ENCODE data around the gene OR2T10.
"Not testable (repeated sequence)": the region's sequence is repeated elsewhere in the genome, so short reads cannot be mapped to it uniquely, and the experiment has no call there.

OR2T10 gene

DNA sequence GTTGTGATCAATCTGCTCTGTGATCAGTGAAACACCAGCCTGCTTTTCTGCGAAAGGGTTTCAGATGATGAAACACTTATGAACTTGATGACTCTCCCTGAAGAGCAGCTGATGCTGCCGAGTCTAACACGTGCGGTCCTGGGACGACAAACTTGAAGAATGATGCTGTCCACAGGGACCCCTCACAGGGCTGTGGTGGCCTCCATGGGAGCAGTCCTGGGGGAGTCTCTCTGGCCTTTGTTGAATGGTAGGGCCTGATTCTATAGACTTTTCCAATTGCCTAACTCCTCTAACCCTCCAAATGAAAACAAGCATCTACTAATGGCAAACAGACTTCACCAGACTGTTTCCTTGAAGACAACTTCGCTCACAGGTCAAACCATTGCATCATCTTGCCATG, at the start of gene OR2T10:
OR2T10 (minus strand) TSS at position 112 of the 400 bp plus-strand sequence. CDS start 3,932 bp downstream, outside the sequence.
- no peak for DNase-seq (ENCODE audit: low read depth in 2 of 2)

- not testable (repeated sequence) for DNase-seq (ENCODE audit: low read depth in 2 of 2)
Observed at GRCh38 chr1:248645178-248645577, 47.7 kb upstream of the OR2T10 start, which contains the start of gene OR2T35. Gene OR2T35 (minus strand): TSS chr1:248645278. CDS start chr1:248639258, 6,020 bp downstream.

- DNase-seq (ENCODE audit: low read depth in 2 of 2) = not testable (repeated sequence)
Observed at GRCh38 chr1:248642971-248643651, 45.6 kb upstream of the OR2T10 start.

- DNase-seq (ENCODE audit: low read depth in 2 of 2) = not testable (repeated sequence)
Observed at GRCh38 chr1:248641583-248641982, 44.1 kb upstream of the OR2T10 start.

GRCh38 chr1:248640906-248641305, 43.4 kb upstream of the OR2T10 start:
- not testable (repeated sequence) for DNase-seq (ENCODE audit: low read depth in 2 of 2)

- DNase-seq (ENCODE audit: low read depth in 2 of 2) = not testable (repeated sequence)
Observed at GRCh38 chr1:248639652-248640051, 42.2 kb upstream of the OR2T10 start.

- DNase-seq (ENCODE audit: low read depth in 2 of 2) = not testable (repeated sequence)
Observed at GRCh38 chr1:248636612-248637011, 39.1 kb upstream of the OR2T10 start.

DNA sequence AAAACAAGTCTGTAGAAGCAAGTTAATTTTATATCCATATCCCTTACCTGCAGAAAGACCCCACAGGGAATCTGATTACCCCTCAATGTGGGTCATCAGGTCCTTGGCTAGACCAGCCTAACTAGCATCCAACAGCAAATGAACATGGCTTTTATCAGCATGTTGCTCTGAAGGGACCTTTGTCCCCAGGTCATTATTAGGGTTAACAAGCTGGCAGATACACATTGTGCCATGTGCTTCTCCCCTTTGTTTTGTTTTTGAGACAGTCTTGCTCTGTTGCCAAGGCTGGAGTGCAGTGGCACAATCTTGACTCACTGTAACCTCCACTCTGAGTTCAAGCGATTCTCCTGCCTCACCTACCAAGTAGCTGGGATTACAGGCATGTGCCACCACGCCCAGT, 37.5 kb upstream of the OR2T10 start, which contains the start of gene OR2T11:
OR2T11 (minus strand) TSS at position 101 of the 400 bp plus-strand sequence. CDS start 7,963 bp downstream, outside the sequence.
- not testable (repeated sequence) for DNase-seq (ENCODE audit: low read depth in 2 of 2)

DNA sequence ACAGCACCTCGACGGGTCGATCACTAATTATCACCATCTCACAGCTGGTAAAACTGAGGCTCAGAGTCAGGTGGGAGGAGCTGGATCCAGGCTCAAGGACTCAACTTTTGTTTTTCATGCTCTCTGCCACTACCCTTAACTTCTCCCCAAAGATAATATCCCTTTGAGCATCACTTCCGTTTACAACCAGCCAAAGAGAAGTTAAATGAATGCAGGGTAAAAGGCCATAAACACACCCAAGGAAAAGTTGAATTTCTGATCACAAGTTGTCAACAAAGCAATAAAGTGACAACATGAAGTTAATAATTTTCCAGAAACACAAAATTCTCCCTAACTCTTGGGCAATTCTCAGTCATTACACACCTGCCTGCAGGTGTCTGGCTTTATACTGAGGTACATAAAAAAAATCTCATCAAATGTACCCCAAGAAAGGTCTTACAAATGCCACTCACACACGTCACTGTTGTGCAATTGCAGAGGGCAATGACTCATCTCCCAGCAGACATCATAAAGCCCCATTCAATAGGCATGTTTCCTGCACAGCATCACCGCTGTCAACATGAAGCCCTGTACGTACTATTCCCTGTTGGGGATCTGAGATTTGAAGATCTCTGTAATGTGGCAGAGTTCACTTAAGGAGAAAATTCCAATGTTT, 34.0 kb upstream of the OR2T10 start:
- DNase-seq (ENCODE audit: low read depth in 2 of 2) = no peak

- no peak for DNase-seq (ENCODE audit: low read depth in 2 of 2)
Observed at GRCh38 chr1:248630551-248630950, 33.1 kb upstream of the OR2T10 start.

GRCh38 chr1:248627971-248628844, 30.7 kb upstream of the OR2T10 start:
- no peak for DNase-seq (ENCODE audit: low read depth in 2 of 2)

DNA sequence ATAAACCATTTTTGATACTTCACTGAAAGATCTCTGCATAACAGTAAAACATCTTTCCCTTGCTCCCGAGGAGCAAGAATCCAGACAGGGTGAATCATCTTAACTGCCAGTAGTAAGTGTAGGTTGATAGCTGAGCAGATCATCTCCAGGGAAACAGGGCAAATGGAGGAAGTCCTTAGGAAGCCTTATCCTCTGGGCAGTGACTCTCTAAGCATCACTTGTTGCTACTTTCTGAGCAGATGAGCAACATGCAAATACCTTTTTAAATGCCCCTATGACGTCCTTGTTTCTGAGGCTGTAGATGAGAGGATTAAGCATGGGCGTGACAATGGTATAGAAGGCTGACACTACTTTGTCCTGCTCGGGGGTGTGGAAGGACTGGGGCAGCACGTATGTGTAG, 28.5 kb upstream of the OR2T10 start:
- no peak for DNase-seq (ENCODE audit: low read depth in 2 of 2)

DNA sequence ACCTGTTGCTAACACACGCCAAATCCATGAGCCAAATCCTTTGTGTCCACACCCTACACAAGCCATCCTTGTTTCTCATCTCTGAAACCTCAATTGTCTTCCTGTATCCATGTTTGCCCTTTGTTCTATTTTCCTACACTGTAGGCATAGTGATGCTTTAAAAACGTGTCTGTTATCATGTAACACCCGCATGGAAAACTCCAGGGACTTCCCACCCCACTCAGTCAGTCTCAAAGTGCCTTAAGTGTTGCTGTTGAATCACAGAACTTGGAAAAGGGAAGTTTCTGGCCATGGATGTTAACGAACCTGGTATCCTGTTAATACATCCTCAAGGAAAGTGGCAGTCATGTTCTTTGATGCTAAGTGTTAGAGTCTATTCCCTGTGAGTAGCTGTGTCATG, 27.7 kb upstream of the OR2T10 start:
- no peak for DNase-seq (ENCODE audit: low read depth in 2 of 2)

DNA sequence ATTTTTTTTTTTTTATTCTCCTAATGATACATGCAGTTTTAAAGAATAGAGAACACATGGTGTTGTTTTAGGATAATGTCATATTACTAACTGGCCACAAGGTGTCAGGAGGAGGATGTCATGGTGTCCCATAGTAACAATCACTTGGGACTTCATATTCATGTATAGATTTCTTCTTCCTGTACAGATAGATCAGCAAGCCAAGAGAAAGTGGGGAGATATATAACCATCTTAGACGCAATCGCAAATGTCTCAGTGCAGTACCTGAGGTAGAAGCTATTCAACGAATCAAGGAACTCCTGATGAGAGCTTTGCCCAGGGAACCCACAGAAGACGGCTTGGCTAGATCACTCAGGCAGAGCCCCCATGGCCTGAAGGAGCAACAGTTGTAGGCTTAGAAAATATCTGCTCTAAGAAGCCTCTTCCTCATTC, 25.1 kb upstream of the OR2T10 start:
- DNase-seq (ENCODE audit: low read depth in 2 of 2) = no peak

DNA sequence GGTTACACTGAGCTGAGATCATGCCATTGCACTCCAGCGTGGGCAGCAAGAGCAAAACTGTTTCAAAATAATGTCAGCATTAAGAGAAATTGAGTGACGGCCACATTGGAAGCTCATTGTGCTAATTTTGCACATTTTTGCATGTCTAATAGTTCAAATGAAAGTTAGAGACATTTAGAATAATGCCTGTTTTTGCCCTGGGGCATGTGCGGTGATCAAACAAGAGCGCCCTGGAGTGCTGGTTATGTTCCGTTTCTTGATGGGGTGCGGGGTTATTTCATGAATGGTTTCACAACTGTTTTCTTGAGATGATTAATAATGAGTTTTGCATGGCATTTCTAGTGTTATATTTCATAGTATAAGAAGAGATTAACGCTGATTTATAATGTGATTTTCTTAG, 24.3 kb upstream of the OR2T10 start:
- DNase-seq (ENCODE audit: low read depth in 2 of 2) = no peak

- peak; percentile 21 to 27 for DNase-seq (ENCODE audit: low read depth in 2 of 2)
Observed at GRCh38 chr1:248618878-248619277, 21.4 kb upstream of the OR2T10 start.

- DNase-seq (ENCODE audit: low read depth in 2 of 2) = no peak
Observed at GRCh38 chr1:248618119-248618518, 20.6 kb upstream of the OR2T10 start.

GRCh38 chr1:248613742-248614141, 16.2 kb upstream of the OR2T10 start:
- DNase-seq (ENCODE audit: low read depth in 2 of 2) = no peak

GRCh38 chr1:248611883-248612414, 14.4 kb upstream of the OR2T10 start:
- peak; percentile 13 to 21 for DNase-seq (ENCODE audit: low read depth in 2 of 2)

DNA sequence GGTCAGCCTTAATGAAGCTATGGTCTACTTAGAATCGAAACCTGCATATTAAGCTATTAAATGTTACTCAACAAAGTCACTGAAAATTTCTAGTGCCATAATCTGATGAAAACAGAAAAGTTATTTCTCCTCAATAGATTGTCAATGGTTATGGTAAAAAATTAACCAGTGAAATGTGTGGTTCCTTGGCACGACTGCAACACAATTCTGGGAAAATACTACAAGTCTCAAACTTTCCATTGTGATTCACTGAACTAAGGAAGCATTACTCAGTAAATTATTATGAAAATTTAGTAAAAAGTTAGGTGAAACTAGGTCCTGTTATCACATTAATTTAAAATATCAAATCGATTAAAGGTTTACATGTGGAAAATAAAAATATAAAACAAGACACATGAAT, 12.8 kb upstream of the OR2T10 start:
- DNase-seq (ENCODE audit: low read depth in 2 of 2) = no peak

DNA sequence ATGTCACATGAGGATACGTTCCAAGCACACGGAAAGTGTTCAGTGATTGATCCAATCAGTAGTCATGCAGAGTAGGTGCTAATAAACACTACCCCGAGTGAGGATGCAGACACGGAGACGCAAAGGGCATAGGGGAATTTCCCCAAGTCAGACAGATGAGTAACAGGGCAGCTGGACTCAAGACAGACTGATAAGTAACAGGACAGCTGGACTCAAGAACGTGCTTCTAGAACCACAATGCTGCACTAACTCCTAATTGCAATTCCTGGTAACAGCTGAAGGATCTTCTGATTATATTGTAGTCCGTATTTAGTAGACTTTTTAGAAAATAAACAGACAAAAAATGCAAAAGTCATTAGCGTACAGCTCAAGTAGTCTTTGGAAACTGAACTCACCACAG, 1.9 kb upstream of the OR2T10 start:
- no peak for DNase-seq (ENCODE audit: low read depth in 2 of 2)

DNA sequence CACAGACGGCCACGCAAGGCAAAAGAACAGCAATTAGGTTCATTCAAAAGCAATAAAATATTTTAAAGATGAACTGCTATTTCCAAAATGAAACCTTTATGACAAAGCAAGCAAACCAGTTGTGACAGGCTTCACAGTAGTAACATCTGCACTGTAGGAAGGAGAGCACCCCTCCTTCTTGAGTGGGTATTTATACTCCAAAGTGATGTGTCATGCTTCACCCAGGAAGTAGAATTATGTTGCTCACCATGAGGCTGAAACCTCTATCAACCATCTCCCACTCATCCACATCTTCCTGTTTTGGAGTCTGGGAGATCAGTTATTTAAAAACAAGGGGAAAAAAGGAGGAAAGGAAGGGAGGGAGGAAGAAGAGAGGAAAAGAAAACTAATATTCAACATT, 885 bp downstream of the OR2T10 start:
- no peak for DNase-seq (ENCODE audit: low read depth in 2 of 2)
